Effector CD8-positive, alpha-beta T cell (primary cell): ENCODE data around the gene NHERF2.
"Not testable (repeated sequence)": the region's sequence is repeated elsewhere in the genome, so short reads cannot be mapped to it uniquely, and the experiment has no call there.

ENCODE experiments used
- DNase-seq: peaks from one replicate; lab custom pipeline; 2025; lab: John Stamatoyannopoulos, UW

NHERF2 gene

DNA sequence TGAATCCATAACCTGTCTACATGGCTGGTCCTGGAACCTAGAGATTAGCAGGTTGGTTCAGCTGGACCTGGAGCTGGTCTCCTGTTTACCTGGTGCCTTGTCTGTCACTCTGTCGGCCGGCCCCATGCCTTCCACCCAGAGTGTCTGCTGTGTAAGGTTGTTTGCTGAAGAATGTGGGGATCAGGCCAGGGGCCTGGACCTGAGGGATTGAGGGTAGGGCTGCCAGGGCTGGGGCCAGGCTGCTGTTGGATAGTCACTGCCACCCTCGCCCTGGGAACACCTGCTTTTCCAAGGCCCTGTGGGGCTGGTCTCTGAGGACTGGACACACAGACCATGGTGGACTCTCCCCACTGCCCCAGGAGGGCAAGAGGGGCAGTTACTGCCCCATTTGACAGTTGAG is 1.4 kb downstream of the NHERF2 start:
- no peak for DNase-seq

- DNase-seq = no peak
Observed at GRCh38 chr16:2028620-2029220, 2.0 kb downstream of the NHERF2 start.

DNA sequence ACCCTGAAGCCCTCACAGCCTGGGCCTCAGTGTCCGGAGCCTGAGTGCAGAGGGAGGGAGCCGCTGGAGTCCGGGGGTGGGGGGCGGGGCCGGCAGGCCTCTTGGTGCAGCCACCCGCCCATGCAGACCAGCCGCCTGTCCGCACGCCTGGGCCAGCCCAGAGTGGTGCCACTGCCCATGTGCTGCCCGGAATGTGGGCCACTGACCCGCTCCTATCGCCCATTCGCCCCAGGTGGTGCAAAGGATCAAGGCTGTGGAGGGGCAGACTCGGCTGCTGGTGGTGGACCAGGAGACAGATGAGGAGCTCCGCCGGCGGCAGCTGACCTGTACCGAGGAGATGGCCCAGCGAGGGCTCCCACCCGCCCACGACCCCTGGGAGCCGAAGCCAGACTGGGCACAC is 2.6 kb downstream of the NHERF2 start:
- DNase-seq = no peak

- no peak for DNase-seq
Observed at GRCh38 chr16:2030036-2030435, 3.3 kb downstream of the NHERF2 start.

- DNase-seq = no peak
Observed at GRCh38 chr16:2031081-2031577, 4.4 kb downstream of the NHERF2 start.

DNA sequence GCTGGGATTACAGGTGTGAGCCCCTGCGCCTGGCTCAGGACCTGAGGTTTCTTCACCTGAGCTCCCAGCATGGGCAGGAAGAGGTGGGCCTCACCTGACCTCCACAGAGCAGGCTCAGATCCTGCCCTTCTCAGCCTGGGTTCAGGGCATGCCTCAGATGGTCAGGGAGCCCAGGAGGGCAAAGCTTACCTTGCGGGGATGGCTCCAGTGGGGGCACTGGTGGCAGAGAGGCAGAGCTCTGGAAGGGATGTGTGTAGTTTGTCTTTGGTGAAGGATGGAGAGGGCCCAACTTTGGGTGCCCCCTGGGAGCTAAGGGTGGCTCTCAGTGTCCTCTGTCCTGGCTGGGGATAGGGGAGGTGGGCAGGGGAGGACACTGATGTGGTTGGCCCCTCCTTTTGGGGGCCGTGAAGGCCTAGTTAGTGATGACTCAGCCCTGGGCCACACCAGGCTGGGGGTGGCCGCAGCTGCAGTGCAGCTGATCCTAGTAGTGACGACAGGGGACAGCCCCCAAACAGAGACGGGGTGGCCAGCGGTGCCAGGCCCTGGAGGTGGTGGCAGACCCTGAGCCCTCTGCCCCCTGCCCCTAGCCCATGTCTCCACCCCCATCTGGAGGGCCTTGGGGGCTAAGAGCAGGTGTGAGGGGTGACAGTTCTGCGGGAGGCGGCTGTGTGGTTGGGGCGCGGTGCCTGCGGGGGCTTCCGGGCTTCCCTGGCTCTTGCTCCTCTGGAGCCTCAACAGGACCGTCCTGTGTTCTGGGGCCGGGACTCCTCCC is 5.8 kb downstream of the NHERF2 start:
- DNase-seq = no peak

GRCh38 chr16:2033057-2033908 is 6.6 kb downstream of the NHERF2 start:
- DNase-seq = no peak

DNA sequence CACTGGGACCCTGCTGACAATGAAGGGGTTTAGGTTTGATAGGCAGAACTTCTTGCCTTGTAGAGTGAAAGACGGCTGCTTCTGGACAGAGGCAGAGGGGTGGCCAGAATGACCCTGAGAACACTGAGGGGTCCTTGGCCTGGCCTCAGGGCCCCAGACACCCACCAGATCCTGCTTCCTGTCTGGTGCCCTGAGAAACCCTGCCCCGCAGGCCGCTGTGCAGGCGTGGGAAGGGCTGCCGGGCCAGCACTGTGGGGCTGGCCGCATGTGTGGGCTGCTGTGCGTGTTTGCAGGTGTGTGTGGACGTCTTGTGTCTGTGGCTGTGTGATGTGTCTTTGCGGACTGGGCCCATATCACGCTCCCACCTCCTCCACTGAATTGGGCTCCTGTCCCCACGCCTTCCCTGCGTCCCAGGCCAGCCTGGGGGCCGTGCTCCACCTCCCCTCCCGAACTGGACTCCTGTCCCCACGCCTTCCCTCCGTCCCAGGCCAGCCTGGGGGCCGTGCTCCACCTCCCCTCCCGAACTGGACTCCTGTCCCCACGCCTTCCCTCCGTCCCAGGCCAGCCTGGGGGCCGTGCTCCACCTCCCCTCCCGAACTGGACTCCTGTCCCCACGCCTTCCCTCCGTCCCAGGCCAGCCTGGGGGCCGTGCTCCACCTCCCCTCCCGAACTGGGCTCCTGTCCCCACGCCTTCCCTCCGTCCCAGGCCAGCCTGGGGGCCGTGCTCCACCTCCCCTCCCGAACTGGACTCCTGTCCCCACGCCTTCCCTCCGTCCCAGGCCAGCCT is 7.4 kb downstream of the NHERF2 start:
- DNase-seq = not testable (repeated sequence)

DNA sequence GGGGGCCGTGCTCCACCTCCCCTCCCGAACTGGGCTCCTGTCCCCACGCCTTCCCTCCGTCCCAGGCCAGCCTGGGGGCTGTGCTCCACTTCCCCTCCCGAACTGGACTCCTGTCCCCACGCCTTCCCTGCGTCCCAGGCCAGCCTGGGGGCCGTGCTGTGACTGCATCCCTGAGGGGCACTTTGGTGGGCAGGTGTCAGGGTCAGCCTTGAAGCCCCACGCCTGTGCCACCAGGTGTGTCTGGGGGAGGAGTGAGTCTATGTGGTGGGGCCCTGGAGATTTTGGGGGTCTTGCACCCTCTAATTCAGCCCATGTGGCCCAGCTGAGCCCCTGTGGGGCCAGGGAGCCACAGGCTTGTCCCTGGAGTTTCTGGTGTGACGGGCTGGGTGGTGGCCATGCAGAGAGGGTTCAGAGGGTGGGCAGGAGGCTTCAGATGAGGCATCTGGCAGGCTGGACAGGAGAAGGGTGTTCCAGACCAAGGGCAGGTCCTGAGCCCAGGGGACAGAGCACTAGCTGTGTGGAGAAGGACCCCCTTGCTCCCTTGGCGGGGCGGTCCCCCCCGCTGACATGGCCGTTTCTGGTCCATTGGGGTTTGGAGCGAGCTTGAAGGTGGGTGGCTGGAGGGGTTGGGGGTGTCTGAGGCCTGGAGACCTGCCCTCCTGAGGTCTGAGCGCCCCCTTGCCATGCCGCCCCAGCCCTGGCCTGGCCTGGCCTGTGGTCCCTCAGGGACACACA is 8.2 kb downstream of the NHERF2 start:
- no peak for DNase-seq

- no peak for DNase-seq
Observed at GRCh38 chr16:2035431-2036199, 8.9 kb downstream of the NHERF2 start.

GRCh38 chr16:2036200-2036966 is 9.7 kb downstream of the NHERF2 start:
- no peak for DNase-seq

GRCh38 chr16:2037115-2037514 is 10.4 kb downstream of the NHERF2 start:
- DNase-seq = no peak

DNA sequence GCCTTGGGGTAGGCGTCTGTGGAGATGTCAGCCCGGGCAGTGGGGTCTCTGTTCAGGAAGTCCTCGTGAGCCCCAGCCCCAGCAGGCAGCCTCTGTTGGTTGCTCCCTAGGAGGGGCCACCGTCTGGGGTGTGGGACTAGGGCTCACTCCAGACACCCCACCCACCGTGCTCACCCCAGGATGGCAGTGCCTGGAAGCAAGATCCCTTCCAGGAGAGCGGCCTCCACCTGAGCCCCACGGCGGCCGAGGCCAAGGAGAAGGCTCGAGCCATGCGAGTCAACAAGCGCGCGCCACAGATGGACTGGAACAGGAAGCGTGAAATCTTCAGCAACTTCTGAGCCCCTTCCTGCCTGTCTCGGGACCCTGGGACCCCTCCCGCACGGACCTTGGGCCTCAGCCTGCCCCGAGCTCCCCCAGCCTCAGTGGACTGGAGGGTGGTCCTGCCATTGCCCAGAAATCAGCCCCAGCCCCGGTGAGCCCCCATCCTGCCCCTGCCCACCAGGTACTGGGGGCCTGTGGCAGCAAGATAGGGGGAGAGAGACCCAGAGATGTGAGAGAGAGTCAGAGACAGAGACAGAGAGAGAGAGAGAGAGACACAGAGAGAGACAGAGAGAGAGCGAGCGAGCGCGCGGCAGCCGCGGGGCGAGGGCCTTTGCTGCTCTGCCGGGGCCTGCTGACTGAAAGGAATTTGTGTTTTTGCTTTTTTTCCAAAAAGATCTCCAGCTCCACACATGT is 11.1 kb downstream of the NHERF2 start:
- DNase-seq = no peak

GRCh38 chr16:2038382-2039231 is 11.9 kb downstream of the NHERF2 start:
- no peak for DNase-seq

DNA sequence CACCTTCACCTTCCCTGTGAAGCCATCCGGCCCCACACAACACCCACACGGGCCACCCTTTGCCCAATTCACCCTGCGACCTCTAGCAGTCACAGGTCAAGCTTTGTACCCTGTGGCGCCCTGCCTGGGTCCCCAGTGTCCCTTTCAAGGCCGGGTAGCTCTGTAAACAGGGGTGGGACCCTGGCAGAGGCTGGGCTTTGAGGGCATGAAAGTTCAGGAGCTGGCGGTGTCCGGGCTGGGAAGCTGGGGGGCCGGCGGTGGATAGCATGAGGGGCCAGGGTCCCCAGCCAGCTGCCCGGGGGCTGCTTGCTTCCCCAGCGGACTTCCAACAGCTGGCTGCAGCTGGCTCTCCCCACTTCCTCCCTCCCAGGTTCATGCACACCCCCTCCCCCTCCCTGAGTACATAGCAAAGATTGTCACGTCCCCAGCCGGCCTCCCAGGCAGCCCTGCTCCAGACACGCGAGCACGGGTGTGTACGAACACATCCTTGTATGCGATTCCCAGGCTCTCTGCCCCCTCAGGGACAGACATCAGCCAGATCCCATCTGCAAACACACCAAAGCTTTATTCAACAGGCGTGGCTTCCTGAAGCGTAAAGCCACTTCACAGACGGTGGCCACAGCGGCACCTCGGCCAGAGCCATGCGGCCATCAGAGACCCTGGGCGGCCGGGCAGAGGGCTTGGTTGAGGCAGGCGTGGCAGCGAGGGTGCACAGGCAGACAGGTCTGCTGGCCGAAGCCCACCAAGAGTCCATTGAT is 12.8 kb downstream of the NHERF2 start:
- no peak for DNase-seq

DNA sequence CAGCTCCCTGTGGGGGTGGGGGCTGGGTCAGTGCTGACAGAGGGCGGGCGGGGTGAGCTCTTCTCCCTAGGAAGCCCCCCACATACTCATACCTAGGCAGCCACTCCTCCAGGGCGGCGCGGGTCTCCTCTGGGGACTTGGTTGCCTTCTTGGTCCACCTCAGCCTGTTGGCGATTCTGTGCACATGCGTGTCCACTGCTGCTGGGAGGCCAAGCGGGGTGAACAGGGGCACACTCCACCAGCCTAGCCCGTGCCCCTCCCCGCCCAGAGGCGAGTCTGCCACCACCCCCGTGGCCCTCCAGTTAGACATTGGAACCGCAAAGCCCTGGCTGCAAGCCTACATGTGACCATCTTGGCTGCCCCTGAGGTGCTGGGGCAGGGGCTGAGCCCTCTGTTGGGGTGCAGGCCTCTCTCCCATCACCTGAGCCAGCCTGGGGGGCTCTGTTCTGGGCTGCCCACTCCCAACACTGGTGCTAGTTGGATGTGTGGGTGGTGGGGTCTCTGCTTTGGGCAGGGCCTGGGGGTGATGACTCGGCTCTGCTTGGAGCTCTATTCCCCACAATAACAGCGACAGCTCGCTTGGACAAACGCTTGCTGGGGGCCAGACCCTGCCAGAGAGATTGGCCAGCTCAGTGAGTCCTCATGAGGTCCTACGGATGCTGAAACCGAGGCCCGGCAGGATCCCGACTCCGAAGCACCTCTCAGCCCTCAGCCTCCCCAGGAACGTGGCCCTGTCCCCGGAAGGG is 13.5 kb downstream of the NHERF2 start:
- no peak for DNase-seq
